ENCODE measurements around the gene RFX2. TPM values are rescaled to one million over a fixed set of nuclear protein-coding genes. Genes with fewer than 3 reads are reported as not detected.

Gene RFX2
- total and polyA plus RNA-seq, 2 experiments from 2014 or later = 2.3 to 4.9 TPM

DNA sequence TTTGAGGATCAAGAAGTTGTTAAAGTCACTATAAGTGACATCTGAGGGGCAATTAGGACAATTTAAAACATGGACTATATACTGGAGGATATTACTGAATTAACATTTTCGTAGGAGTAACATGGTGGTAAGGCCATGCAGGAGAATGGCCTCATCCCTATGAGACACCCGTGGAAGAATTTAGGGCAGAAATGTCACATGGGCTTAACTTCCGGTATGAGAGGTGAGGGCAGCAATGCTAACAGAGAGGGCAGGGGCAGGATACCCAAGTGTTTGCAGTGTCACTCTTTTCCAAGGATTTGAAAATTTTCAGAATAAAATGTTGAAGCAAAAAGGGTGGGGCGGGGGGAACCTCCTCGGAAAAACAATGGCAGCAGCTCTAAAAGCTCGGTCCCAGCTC is 156.0 kb downstream of the RFX2 start:
- Histone ChIP-seq H3K27me3 (no peaks in the 10 kb centered on the region), H3K4me1 (ENCODE audit: insufficient read depth) (peaks cover 87% of the 10 kb centered on the region), H3K4me2 (peak overlapping the region; percentile 71), H3K27ac (peak overlapping the region; percentile 82), H3K9me3 (ENCODE audit: low read depth) (no peaks in the 10 kb centered on the region), H3K9me2 (replicated peaks; ENCODE audit: insufficient read depth) (no peaks in the 10 kb centered on the region), H3K36me3 (replicated peaks; ENCODE audit: insufficient read depth, low read depth) (no peaks in the 10 kb centered on the region), H3K79me2 (peaks cover 95% of the 10 kb centered on the region), H2AFZ (no peak overlapping the region), H4K20me1 (ENCODE audit: insufficient read depth, poor library complexity, severe bottlenecking) (peaks cover 76% of the 10 kb centered on the region), H3K4me3 (no peak overlapping the region)
- no peak for TF ChIP-seq EZH2phosphoT487 (IDR thresholded peaks at IDR 0.05; ENCODE audit: low read depth, severe bottlenecking, unreplicated experiment)
- TF ChIP-seq, protein P1, sequence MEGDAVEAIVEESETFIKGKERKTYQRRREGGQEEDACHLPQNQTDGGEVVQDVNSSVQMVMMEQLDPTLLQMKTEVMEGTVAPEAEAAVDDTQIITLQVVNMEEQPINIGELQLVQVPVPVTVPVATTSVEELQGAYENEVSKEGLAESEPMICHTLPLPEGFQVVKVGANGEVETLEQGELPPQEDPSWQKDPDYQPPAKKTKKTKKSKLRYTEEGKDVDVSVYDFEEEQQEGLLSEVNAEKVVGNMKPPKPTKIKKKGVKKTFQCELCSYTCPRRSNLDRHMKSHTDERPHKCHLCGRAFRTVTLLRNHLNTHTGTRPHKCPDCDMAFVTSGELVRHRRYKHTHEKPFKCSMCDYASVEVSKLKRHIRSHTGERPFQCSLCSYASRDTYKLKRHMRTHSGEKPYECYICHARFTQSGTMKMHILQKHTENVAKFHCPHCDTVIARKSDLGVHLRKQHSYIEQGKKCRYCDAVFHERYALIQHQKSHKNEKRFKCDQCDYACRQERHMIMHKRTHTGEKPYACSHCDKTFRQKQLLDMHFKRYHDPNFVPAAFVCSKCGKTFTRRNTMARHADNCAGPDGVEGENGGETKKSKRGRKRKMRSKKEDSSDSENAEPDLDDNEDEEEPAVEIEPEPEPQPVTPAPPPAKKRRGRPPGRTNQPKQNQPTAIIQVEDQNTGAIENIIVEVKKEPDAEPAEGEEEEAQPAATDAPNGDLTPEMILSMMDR (IDR thresholded peaks at IDR 0.05; ENCODE audit: poor library complexity) = no peak
- no peak for TF ChIP-seq EZH2 (IDR thresholded peaks at IDR 0.05; ENCODE audit: borderline replicate concordance)
- no peak for DNase-seq (ENCODE audit: low spot score)
- WGBS (ENCODE audit: low lambda C conversion rate, missing lambda C conversion rate) = 51% methylated on average over 6 of the region's 6 CpGs

DNA sequence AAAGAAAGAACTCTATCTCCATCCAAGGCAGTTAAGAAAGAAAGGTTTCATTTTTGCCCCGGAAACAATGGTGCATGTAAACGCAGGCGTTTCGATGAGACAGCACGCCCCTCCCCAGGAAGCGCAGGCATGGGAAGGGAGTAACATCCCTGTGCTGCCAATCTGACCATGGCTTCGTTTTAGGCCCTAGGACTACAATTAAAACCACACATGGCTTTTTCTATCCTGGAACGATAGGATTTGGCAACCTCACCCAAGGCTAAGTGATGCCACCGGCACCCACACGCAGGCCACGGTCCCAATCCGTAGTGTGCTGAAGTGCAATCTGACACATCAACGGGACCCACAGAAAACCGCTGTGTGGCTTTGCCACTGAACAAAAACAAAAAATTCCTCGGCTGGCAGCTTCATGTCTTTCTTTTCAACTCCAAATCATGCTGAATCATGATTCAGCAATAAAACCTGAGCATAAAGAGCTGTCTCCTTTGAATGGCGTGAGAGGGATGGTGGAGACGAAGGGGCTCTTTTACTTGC is 156.6 kb downstream of the RFX2 start:
- Histone ChIP-seq H3K79me2 (peaks cover 95% of the 10 kb centered on the region), H3K4me2 (peak overlapping the region; percentile 71), H3K4me3 (no peak overlapping the region), H3K36me3 (replicated peaks; ENCODE audit: insufficient read depth, low read depth) (no peaks in the 10 kb centered on the region), H3K27me3 (no peaks in the 10 kb centered on the region), H4K20me1 (ENCODE audit: insufficient read depth, poor library complexity, severe bottlenecking) (peaks cover 72% of the 10 kb centered on the region), H3K9me2 (replicated peaks; ENCODE audit: insufficient read depth) (no peaks in the 10 kb centered on the region), H3K9me3 (ENCODE audit: low read depth) (no peaks in the 10 kb centered on the region), H2AFZ (no peak overlapping the region), H3K27ac (peak overlapping the region; percentile 82), H3K4me1 (ENCODE audit: insufficient read depth) (peaks cover 89% of the 10 kb centered on the region)
- TF ChIP-seq, protein P1 (IDR thresholded peaks at IDR 0.05; ENCODE audit: poor library complexity) = no peak
- TF ChIP-seq EZH2 (IDR thresholded peaks at IDR 0.05; ENCODE audit: borderline replicate concordance) (no peak), EZH2phosphoT487 (IDR thresholded peaks at IDR 0.05; ENCODE audit: low read depth, severe bottlenecking, unreplicated experiment) (no peak)
- no peak for DNase-seq (ENCODE audit: low spot score)
- WGBS (ENCODE audit: low lambda C conversion rate, missing lambda C conversion rate) = 73% methylated on average over 17 of the region's 17 CpGs

DNA sequence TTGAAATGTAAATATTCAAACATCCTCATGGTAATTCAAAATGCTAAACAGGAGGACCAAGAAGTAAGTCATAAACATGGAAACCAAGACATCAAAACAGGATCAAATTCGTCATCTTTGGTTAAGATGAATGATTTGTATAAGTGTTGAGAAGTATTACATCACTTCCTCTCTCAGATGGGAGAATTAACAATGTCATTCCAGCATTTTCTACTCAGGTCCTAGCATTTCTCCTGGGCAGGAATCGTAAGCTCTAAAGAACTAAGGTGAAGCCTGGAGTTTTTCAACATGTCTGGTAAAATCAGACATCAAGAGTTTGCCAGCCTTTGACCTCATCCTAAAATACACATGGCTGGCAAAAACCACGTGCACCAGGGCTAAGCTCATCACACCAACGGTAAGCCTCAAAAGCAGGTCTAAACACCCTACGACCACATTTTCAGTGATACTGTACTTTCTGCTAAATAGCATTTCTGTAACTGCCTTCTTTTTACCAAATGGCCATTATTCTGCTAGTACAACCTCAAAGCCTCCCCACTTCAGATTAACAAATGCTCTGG is 157.2 kb downstream of the RFX2 start:
- H3K4me2 ChIP-seq = peak overlapping the region; percentile 71
- peaks cover 95% of the 10 kb centered on the region for H3K79me2 ChIP-seq
- TF ChIP-seq EZH2 (IDR thresholded peaks at IDR 0.05; ENCODE audit: borderline replicate concordance) (no peak), EZH2phosphoT487 (IDR thresholded peaks at IDR 0.05; ENCODE audit: low read depth, severe bottlenecking, unreplicated experiment) (no peak)
- TF ChIP-seq, protein P1 (IDR thresholded peaks at IDR 0.05; ENCODE audit: poor library complexity) = no peak
- H2AFZ ChIP-seq = no peak overlapping the region
- peak overlapping the region; percentile 82 for H3K27ac ChIP-seq
- WGBS (ENCODE audit: low lambda C conversion rate, missing lambda C conversion rate) = 51% methylated on average over 5 of the region's 5 CpGs
- H3K9me2 ChIP-seq (replicated peaks; ENCODE audit: insufficient read depth) = no peaks in the 10 kb centered on the region
- no peak for DNase-seq (ENCODE audit: low spot score)
- H3K4me3 ChIP-seq = no peak overlapping the region
- no peaks in the 10 kb centered on the region for H3K36me3 ChIP-seq (replicated peaks; ENCODE audit: insufficient read depth, low read depth)
- no peaks in the 10 kb centered on the region for H3K27me3 ChIP-seq
- peaks cover 87% of the 10 kb centered on the region for H3K4me1 ChIP-seq (ENCODE audit: insufficient read depth)
- H3K9me3 ChIP-seq (ENCODE audit: low read depth) = no peaks in the 10 kb centered on the region
- H4K20me1 ChIP-seq (ENCODE audit: insufficient read depth, poor library complexity, severe bottlenecking) = peaks cover 69% of the 10 kb centered on the region
